Keratinocyte (primary cell): Measurements from ENCODE around the gene FNDC11.

Experiments used
- EZH2 ChIP-seq: IDR thresholded peaks from one replicate; pipeline ENCODE4 v1.6.1; 2012; ENCODE audit warnings: inconsistent platforms, mild to moderate bottlenecking, low read length, moderate library complexity
- TF ChIP-seq, protein P1 (sequence below), 3 experiments: IDR thresholded peaks in 1 of 3; conservative IDR thresholded peaks in 1 of 3; optimal IDR thresholded peaks in 1 of 3; 2 replicates in 2 of 3; 3 replicates in 1 of 3; pipeline versions ENCODE3 to v1.5.1; 2011; ENCODE audit warnings: low read length in 3 of 3, mild to moderate bottlenecking in 3 of 3, moderate library complexity in 2 of 3, control low read depth in 1 of 3, inconsistent platforms in 1 of 3; ENCODE audit not compliant: insufficient read depth in 2 of 3; ENCODE audit errors: extremely low read depth in 1 of 3

DNA sequence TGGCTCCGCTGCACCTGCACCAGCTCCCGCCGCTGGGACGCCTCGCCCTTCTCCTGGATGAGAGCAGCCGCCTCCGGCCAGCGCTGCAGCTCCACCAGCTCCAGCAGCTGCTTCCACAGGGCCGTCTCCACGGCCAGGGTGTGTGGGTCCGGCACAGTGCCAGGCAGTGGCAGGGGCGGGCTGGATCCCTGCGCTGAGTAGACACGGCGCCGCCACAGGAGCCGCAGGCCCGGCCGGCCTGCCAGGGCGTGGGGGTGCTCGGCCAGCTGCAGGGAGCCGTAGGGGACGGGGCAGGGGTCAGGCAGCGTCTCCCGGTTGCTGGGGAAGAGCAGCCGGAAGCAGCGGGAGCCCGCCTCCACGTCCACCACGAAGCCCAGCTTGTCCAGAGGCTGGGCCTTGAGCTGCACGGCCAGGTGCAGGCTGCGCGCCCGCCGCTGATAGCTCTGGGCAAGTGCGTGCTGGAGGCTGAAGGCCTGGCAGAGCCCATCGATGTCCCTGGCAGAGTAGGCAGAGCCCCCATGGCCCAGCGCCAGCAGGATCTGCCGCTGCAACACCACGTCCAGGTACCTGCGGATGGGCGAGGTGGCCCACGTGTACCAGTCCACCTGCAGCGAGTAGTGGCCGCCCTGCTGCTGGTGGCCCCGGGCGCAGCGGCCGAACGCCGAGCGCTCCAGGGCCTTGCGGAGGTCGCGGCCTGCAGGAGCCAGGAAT is 9.4 kb downstream of the FNDC11 start:
- no peak for TF ChIP-seq EZH2
- TF ChIP-seq, protein P1, sequence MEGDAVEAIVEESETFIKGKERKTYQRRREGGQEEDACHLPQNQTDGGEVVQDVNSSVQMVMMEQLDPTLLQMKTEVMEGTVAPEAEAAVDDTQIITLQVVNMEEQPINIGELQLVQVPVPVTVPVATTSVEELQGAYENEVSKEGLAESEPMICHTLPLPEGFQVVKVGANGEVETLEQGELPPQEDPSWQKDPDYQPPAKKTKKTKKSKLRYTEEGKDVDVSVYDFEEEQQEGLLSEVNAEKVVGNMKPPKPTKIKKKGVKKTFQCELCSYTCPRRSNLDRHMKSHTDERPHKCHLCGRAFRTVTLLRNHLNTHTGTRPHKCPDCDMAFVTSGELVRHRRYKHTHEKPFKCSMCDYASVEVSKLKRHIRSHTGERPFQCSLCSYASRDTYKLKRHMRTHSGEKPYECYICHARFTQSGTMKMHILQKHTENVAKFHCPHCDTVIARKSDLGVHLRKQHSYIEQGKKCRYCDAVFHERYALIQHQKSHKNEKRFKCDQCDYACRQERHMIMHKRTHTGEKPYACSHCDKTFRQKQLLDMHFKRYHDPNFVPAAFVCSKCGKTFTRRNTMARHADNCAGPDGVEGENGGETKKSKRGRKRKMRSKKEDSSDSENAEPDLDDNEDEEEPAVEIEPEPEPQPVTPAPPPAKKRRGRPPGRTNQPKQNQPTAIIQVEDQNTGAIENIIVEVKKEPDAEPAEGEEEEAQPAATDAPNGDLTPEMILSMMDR (optimal IDR thresholded peaks at IDR 0.05 in 1 of 3, IDR thresholded peaks at IDR 0.05 in 1 of 3, conservative IDR thresholded peaks at IDR 0.05 in 1 of 3; ENCODE audit: extremely low read depth in 1 of 3, insufficient read depth in 2 of 3, low read length in 3 of 3), result no peak
